Measurements from ENCODE around the gene C2orf72. TPM values are rescaled to one million over a fixed set of nuclear protein-coding genes. Genes with fewer than 3 reads are reported as not detected.

Gene C2orf72
- total and polyA plus RNA-seq, 2 of the 4 experiments (the other 2 are of a cell fraction), result 0.09 to 0.18 TPM

DNA sequence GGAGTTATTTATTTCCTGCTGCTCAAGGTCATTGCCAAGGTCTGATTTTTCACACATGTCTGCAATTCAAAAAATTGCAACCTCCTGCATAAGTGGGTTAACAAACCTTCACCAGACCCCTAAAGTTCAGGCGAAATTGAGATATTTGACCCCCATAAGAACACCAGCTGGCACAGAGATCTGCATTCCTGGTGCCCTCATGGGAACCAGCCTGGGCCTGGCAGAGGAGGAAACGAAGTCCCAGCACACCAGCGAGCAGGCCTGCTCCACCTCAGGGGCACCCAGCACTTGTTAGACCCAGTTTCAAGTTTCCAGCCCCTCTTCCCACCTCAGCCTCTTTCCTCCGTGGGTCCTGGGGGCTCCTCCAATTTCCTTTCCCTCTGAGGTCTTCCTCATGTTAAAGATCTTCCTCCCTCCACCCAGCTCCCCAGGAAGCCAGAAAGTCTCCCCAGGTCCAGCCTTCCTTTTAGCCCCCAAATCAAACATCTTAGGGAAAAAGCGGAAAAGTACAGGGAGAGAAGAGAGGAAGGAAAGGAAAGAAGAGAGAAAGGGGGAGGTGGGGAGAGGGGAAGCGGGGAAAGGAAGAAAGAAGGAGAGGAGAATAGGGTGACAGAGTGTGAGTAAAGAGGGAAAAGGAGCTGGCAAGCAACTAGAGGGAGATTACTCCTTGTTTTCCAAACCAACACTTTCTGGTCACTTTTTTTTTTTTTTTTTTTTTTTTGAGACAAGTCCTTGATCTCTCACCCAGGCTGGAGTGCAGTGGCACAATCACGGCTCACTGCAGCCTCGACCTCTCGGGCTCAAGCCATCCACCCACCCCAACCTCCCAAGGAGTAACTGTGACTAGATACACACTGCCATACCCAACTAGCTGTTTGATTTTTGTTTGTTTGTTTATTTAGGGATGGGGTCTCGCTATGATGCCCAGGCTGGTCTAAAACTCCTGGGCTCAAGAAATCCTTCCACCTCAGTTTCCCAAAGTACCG, 3.9 kb upstream of the C2orf72 start (continued):
- TF ChIP-seq, protein P1, sequence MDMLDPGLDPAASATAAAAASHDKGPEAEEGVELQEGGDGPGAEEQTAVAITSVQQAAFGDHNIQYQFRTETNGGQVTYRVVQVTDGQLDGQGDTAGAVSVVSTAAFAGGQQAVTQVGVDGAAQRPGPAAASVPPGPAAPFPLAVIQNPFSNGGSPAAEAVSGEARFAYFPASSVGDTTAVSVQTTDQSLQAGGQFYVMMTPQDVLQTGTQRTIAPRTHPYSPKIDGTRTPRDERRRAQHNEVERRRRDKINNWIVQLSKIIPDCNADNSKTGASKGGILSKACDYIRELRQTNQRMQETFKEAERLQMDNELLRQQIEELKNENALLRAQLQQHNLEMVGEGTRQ (IDR thresholded peaks at IDR 0.05; ENCODE audit: low read depth, low read length), result no peak

DNA sequence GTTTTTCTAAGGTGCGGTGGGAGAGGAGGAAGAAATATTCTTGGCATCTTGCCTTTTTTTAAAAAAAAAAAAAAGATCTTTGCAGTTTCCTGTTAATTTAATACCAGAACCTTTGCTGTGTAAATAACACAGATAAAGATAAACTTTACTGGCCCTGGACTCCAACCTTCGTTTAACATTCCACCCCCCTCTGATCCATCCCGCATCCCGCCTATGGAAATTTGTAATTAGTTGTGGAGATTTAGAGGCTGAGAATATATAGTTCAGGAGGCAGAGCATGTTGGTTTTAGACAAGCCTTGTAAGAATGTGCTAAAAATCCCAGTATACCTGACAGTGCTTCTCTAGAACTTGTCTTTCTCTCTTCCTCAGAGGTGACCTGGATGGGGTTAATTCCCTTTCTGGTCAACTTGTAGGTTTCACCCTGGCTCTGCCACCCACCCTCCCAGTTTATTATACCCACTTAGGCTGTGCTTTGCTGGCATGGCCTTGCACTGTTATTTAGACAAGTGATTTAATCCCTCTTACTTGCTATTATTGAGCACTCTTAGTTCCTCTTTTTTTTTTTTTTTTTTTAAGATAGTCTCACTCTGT, 2.9 kb upstream of the C2orf72 start:
- no peak overlapping the region for H2BK120ac ChIP-seq (ENCODE audit: low read depth, low read length)
- no peak overlapping the region for H2AK9ac ChIP-seq (replicated peaks; ENCODE audit: low read depth, low read length, poor library complexity)
- H3K18ac ChIP-seq (ENCODE audit: low read depth, low read length), result no peak overlapping the region
- dilution Hi-C loops (cut with HindIII; ENCODE audit: low sequenced_read_pairs, unreplicated experiment) (no loop called here), intact Hi-C loops (cut with micrococcal nuclease) (no loop called here), in situ Hi-C loops (cut with MboI; ENCODE audit: low sequenced_read_pairs) (no loop called here)
- no TSS peak for BruUV-seq (replicated peaks)
- no peak overlapping the region for H3K9ac ChIP-seq (ENCODE audit: low read depth, low read length)
- TF ChIP-seq RCOR1 (IDR thresholded peaks at IDR 0.05; ENCODE audit: insufficient replicate concordance, low read length) (no peak), RAD21 (IDR thresholded peaks at IDR 0.05; ENCODE audit: low read length) (no peak), FOS (IDR thresholded peaks at IDR 0.05; ENCODE audit: low read depth, low read length) (no peak), SMC3 (IDR thresholded peaks at IDR 0.05; ENCODE audit: low read depth, low read length) (no peak), RFX5 (IDR thresholded peaks at IDR 0.05; ENCODE audit: low read depth, low read length) (no peak), MAZ (IDR thresholded peaks at IDR 0.05; ENCODE audit: borderline replicate concordance, low read depth, low read length) (no peak), CEBPB (IDR thresholded peaks at IDR 0.05; ENCODE audit: low read depth, low read length) (no peak)
- TF ChIP-seq, protein P1 (IDR thresholded peaks at IDR 0.05; ENCODE audit: low read depth, low read length), result no peak
- TF ChIP-seq, protein P2, sequence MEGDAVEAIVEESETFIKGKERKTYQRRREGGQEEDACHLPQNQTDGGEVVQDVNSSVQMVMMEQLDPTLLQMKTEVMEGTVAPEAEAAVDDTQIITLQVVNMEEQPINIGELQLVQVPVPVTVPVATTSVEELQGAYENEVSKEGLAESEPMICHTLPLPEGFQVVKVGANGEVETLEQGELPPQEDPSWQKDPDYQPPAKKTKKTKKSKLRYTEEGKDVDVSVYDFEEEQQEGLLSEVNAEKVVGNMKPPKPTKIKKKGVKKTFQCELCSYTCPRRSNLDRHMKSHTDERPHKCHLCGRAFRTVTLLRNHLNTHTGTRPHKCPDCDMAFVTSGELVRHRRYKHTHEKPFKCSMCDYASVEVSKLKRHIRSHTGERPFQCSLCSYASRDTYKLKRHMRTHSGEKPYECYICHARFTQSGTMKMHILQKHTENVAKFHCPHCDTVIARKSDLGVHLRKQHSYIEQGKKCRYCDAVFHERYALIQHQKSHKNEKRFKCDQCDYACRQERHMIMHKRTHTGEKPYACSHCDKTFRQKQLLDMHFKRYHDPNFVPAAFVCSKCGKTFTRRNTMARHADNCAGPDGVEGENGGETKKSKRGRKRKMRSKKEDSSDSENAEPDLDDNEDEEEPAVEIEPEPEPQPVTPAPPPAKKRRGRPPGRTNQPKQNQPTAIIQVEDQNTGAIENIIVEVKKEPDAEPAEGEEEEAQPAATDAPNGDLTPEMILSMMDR (conservative IDR thresholded peaks at IDR 0.05; ENCODE audit: low read depth, low read length), result no peak
- H3K4me2 ChIP-seq (ENCODE audit: low read depth, low read length), result no peak overlapping the region
- H4K5ac ChIP-seq (ENCODE audit: low read depth, low read length), result no peak overlapping the region
- no peak overlapping the region; the same call in 1 of the 2 replicates for H3K56ac ChIP-seq (ENCODE audit: extremely low read depth, insufficient read depth, low read length)
- ATAC-seq (ENCODE audit: low read depth) (no peak), DNase-seq (no peak)
- H3K14ac ChIP-seq (replicated peaks; ENCODE audit: low read depth, low read length), result no peak overlapping the region
- H4K91ac ChIP-seq (ENCODE audit: insufficient read depth, low read depth, low read length), result no peak overlapping the region
- 0 out of 2 replicates have a peak, but pooled peaks cover 2% of the 10 kb centered on the region for H3K9me1 ChIP-seq (ENCODE audit: insufficient read depth, low read length)
- no peak overlapping the region for H2BK5ac ChIP-seq (ENCODE audit: low read depth, low read length, poor library complexity, severe bottlenecking)
- no peak overlapping the region for H3K4ac ChIP-seq (ENCODE audit: low read depth, low read length)
- H3K36me3 ChIP-seq (ENCODE audit: control insufficient read depth, insufficient read depth, low read length), result no peaks in the 10 kb centered on the region
- H4K20me1 ChIP-seq (ENCODE audit: insufficient read depth, low read length), result no peaks in the 10 kb centered on the region
- no peak overlapping the region for H2BK15ac ChIP-seq (ENCODE audit: low read depth, low read length)
- peaks cover 2% of the 10 kb centered on the region; the same call in 1 of the 2 replicates for H3K9me3 ChIP-seq (ENCODE audit: control insufficient read depth, insufficient read depth, low read length)
- no peak overlapping the region for H3K23ac ChIP-seq (ENCODE audit: low read depth, low read length)
- H3K27me3 ChIP-seq (ENCODE audit: control insufficient read depth, insufficient read depth, low read length), result peaks cover 64% of the 10 kb centered on the region
- H2AFZ ChIP-seq (replicated peaks; ENCODE audit: low read length, poor library complexity), result no peak overlapping the region
- no peak overlapping the region for H3K27ac ChIP-seq (ENCODE audit: insufficient read depth, low read length)
- H3K79me1 ChIP-seq (ENCODE audit: low read depth in 1 of 2, low read length in 2 of 2), result no peaks in the 10 kb centered on the region
- H2BK20ac ChIP-seq (ENCODE audit: low read depth, low read length), result no peak overlapping the region
- no peak overlapping the region for H4K8ac ChIP-seq (ENCODE audit: low read depth in 2 of 2, low read length in 2 of 2)
- WGBS, 2 experiments (ENCODE audit: extremely low coverage in 2 of 2, insufficient read length in 1 of 2), result no CpG with 5 or more reads among the region's 4 CpGs
- ChIA-PET CTCF (no interaction called here), POLR2A (ENCODE audit: unreplicated experiment) (no interaction called here)
- H2AK5ac ChIP-seq (ENCODE audit: low read depth, low read length), result no peak overlapping the region
- no peaks in the 10 kb centered on the region for H3K4me1 ChIP-seq (ENCODE audit: control insufficient read depth, insufficient read depth, low read length)
- H3K4me3 ChIP-seq (ENCODE audit: insufficient read depth, low read depth, low read length), result no peak overlapping the region

Measured in IMR-90 (cell line).